ENCODE data around the gene HUWE1.
A peak's percentile ranks its signal among the peaks of the same experiment; 100 is the strongest.

The HUWE1 gene

DNA sequence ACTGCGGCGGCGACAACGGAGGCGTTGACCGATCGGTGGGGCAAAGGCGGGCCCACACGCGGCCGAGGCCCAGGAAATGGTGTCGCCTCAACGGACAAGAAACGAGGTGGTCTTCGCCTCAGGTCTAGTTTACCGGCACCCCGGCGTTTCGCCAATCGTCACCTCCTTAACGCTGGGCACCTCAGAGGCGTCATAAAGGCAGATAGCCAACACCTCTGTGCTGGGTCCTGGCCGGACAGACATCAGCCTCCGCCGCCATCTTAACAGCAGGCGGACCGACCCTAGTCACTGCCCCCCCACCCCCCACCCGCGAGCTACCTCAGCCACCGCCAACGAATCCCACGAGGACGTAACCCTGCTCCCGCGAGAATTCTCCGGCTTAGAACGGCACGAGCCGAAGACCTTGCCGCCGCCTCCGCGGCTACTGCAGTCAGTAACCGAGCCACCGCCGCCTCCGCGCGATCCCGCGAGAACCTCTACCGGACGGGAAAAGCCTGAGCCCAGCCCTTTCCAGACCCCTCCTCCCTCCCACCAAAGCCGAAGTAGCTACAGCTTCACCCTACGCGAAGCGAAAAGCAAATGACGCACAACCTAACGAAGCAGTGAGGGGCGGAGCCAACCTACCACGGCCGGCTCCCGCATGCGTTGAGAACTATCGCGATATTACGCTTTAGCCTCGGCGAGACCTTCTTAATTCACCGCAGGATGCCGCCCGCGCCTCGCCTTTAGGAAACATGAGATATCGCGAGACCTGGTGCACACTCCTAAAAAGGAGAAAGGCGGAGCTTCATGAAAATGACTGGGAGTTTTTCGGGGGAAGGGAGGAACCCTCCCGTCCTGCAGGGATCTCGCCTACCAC, 2.7 kb downstream of the HUWE1 start:
- DNase-seq: peak; percentile 90

DNA sequence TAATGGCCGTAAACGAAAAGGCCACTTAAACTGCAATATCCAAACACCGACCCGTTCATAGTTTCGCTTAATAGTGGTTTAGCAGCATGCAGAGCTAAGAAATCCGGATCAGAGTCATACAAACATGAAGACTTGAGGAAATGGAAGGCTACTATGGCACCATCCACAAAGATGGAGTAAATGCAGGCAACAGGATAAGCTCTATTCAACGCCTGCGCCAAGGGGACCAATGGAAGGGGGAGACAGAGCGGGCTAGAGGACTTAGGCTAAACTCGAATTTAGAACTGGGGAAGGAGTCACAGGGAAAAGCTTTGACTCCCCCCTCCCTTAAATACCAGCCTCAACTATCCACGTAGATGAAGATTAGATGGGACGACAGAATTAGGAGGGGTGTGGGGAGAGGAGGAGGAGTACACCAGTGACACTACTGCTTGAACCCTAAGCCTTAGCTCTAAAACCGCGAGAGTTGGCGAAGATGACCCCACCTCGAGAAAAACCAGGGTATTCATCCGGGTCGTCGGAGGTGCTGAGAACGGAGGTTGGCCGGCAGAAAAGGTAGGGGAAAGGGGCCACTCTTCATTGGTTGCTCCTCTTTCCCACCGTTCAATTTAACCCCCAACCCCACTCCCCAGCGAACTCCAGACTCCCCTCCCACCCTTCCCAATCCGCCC, 3.5 kb downstream of the HUWE1 start:
- peak; percentile 39 for DNase-seq

DNA sequence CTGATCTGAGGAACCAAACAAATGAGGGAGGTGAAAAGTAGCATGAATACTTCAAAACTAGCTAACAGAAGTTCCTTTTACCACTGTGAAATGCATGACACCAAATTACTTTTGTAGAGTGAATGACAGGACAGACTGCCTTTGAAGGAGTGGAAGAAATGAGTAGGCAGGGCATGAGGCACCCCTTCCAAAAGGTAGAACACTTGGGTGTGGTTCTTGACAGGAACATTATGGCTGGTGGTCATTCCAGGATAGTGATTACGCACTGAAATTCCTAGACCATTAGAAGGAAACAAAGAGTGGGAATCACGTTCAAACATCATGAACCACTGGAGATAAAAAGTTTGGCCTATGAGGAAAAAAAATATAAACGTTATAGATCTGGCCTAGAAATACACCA, 4.9 kb downstream of the HUWE1 start:
- DNase-seq: no peak

DNA sequence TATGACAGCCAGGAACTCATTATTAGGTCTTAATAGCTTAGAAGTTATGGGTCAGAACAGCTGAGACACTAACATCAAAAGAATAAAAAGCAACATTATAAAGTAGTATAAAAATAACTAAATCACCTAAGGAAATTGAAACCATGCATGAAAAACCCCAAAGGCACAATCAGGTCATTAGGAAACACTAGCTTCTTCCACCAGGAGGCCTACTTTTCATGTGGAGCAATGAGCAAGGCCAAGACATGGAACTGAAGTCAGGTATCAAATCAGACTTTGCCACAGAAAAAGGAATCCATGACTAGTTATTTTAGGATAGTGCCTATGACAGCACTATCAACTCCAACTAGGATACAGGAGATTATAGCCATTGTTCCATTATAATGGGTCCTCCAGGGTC, 7.9 kb downstream of the HUWE1 start:
- no peak for DNase-seq

DNA sequence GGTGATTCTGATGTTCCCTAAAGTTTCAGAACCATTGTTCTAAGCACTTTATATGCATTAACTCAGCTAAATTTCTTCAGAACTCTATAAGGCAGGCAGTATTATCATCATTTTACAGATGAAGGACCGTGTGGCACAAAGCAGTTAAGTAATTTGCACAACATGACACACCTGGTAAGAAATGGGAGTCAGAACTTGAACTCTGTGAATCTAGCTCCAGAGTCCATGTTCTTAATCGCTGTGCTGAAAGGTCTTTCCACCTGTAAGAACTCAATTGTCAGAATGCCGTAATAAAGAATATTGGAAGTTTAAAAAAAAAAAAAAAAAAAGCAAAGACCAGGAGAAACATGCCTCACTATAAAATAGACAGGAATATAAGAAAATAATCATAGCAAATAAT, 9.2 kb downstream of the HUWE1 start:
- DNase-seq: no peak

DNA sequence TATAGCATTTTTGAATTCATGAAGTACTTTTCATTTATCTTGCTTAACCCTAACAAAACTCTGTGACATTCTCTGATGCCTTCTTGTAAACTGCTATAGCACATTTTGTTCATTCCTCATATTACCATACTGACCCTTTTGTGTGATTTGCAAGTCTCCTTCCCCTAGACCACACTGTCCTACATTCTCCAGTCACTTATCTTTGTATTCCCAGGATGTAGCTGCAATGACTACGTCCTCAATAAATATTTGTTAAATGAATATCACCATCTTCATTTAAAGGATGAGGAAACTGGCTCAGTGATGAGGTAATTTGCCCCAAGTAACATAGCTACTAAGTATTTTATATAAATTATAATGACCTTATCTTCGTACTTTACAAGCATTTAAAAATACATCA, 11.9 kb downstream of the HUWE1 start:
- DNase-seq: no peak

DNA sequence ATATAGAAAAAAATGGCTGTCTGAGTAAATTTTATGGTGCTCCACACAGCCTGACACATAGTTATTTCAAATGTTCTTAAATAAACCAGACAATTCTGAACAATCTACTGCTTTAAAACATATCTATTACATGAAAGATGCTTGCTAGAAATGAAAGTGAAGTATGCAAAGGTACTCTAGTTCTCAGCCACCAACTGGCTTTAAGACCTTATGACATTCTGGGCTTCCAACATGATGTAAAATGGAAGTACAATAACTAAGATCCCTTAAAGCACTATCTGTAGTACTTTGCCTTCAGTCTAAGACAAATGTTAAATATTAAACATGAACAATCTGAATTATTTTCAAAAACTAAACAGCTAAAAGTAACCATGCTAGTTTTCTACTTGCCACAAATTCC, 17.3 kb downstream of the HUWE1 start:
- DNase-seq: no peak

DNA sequence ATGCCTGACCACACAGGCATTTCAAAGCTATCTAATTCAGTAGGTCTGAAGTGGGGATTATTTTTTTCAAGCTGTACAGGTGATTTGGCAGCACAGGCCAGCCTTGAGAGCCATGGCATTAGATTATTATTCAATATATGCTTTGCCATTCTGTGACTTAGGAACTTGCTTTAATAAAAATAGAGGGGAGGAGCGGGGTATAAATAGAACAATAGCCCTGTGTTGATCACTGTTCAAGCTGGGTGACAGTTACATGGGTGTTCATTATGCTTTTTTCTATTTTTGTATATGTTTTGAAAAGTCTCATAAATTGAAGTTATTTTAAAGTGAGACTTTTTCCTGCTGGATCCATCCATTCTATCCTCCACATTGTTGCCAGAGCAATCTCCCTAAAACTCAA, 20.3 kb downstream of the HUWE1 start:
- no peak for DNase-seq

DNA sequence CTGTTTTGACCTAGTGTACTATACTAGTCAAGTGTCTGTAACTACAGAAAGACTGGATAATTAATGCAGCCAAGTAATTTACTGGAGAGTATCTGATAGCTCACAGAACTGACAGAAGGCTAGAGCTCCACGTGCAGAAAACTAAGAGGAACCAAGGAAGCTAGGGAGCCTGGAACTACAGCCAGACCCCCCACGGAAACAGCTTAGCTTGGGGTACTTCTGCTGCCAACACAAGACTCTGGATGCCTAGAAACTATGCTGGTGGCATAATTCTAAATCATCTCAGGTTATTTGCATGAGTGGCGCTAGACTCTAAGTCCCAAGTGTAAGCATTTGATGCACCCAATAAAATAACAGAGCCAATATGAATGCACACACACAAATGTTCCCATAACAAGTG, 26.5 kb downstream of the HUWE1 start:
- DNase-seq: no peak

DNA sequence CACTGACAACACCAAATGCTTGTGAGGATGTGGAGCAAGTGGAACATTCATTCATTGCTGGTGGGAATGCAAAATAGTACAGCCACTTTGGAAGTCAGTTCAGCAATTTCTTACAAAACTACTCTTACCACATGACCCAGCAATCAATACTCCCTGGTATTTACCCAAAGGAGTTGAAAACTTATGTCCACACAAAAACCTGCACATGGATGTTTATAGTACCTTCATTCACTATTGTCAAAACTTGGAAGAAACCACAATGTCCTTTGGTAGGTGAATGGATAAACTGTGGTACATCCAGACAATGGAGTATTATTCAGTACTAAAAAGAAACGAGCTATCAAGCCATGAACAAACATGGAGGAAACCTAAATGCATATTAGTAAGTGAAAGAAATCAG, 27.5 kb downstream of the HUWE1 start:
- DNase-seq: no peak

DNA sequence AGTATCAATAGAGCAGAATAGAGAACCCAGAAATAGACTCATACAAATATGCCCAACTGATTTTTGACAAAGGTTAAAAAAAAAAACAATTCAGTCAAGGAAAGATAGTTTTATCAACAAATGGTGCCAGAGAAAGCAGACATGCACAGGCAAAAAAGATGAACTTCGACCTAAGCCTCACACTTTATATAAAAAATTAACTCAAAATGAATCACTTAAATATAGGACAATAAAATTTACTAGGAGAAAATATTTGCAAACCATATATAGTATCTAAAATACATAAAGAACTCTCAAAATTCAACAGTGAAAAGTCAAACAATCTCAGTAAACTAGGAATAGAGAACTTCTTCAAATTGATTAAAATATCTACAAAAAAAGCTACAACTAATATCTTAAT, 29.7 kb downstream of the HUWE1 start:
- no peak for DNase-seq

DNA sequence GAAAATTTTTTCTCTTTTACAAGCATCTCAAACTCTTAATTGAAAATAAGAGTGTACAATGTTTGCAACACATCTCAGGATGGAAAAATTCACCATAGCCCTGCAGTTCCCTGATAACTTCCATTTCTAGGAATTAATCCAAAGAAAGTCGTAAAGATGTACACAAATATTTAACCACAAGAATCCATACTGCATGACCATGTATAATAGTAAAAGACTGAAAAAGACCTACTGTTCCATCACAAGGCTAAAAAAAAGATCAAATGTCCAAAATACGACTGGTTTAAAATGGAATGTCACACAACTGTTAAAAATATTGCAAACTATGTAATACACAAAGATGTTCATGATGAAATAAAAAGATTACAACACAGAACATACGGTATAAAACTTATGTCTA, 32.1 kb downstream of the HUWE1 start:
- DNase-seq: no peak

DNA sequence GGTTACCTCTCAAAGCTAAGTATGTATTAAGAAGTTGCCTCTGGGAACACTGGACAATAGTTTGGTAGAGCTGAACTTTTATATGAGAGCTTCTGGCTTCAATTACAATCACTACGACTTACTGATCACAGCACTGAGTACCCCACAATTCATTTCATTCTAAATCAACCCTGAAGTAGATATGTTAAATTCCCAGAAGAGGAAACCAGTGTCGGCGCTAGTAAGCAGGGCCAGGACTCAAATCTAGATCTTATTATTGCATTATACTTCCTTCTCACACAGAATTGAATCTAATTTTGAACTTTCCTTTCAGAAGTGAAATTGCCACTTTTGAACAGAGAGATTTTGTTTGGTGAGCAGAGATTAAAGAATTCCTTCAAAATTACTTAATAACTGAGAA, 41.8 kb downstream of the HUWE1 start:
- DNase-seq: no peak

DNA sequence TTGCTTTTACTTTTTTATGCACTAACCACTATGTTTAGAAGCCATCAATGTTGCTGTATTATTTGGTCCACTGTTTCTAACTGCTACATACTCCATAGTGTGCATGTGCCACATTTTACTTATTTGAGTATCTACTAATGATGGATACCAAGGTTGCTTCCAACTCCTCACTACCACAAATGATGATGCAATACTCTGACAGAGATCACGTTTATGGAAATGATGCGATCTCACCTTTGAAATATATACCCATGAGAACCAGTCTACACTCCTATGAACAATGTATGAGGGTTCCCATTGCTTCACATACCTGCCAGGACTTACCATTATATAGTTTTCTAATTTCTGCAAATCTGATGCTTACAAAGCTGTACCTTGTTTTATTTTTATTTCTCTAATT, 44.2 kb downstream of the HUWE1 start:
- no peak for DNase-seq

DNA sequence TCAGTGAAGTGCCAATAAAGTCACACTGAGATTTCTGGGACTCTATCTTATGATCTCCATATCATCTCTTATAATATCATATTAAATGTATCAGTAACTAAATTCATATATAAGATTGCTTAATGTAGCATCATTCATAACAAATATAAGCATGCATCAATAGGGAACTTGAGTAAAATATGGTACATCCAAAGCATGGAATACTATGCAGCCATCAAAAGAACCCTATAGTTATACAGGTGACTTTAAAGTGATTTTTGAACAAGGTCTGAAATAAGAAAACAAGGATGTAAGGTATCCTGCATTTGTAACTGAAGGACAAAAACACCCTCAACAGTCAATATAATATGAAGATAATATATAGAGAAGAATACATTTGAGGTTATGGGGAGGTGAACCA, 47.3 kb downstream of the HUWE1 start:
- DNase-seq: no peak

DNA sequence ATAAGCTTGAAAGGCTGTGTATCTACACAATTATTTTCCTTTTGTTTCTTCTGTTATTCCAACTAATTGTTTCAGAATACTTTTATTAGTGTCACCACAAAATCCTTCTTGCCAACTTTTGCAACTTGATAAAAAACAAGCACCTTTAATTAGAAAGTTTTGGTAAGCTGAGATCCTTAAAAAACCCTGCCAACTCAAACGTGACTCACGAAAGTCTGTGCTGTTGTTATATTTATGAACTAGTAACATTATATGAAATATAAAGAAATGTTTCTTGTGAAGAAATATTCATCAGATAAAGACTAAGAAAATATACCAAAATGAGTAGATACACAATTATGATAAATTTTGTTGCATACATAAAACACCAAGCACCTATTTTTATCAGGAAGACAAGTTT, 49.0 kb downstream of the HUWE1 start:
- no peak for DNase-seq

DNA sequence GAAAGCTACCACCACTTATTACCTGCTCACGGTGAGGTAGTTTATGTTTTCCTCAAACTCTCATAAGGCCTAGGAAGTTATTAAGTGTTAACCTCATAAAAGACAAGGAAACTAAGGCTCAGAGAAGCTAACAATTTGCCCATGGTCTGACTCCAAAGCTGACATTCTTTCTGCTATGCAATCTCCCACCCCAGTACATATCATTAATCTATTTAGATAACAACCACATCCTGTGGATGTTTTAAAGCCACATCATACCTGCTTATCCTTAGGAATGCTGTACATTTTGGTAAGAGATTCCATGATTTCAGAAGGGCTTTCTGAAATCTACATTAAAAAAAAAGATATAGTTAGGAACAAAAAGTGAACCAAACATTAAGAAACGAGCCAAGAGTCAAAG, 55.4 kb downstream of the HUWE1 start:
- no peak for DNase-seq

DNA sequence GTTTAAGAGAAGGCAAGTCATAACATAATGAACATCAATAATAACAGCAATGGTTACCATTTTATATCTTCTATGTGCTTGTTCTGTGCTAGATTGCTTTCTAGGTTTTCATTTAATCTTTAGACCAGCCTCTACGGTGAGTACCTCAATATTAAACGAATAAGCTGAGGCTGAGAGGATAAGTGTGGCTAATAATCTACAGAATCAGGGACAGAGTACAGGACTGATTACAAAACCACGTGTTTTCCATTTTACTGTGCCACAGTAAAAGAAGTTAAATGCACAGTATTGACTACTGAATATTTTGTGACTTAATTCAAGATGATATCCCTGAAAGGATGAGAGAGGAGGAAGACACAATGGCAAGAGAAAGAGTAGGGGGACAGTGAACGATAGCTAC, 56.3 kb downstream of the HUWE1 start:
- no peak for DNase-seq

DNA sequence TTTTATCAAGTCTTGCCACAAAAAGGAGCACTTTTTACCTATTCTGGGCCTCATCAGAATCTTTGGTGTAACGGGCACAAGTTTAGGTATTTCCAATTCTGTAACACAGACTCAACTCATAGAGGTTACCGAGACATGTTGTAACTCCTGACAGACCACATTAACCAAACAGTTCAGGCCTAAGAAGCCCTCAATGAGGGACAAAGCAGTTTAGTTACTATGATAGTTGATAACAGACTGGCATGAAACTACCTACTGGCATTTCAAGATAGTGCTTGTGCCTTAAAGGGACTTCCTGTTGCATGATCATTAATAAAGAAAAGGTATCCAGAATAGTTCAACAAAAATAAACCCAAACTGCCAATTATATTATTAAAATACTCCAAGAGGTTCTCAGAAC, 64.1 kb downstream of the HUWE1 start:
- no peak for DNase-seq

DNA sequence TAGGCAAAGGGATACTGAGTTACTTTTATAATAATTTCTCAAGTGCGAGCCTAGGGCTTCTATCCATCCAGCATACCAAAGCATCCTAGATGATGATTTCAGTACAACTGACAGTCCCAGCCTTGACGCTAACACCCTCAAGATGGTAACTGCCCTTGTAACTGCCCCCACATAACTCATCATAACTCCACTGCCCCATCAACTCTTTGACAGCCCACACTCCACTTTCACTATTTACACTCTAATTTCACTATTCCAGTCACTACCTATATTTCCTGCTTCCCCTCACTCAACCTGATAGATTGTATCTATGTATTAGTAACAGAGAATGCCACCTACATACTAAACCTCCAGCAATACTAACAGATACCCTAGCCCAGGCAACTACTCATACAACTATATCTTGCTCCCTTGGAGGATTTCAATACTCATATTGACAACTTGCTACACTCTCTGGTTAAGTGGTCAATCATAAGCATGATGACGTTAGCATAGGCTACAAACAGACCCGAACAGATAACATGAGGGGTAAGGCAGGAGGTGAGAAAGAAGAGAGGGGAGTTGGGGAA, 65.0 kb downstream of the HUWE1 start:
- no peak for DNase-seq

DNA sequence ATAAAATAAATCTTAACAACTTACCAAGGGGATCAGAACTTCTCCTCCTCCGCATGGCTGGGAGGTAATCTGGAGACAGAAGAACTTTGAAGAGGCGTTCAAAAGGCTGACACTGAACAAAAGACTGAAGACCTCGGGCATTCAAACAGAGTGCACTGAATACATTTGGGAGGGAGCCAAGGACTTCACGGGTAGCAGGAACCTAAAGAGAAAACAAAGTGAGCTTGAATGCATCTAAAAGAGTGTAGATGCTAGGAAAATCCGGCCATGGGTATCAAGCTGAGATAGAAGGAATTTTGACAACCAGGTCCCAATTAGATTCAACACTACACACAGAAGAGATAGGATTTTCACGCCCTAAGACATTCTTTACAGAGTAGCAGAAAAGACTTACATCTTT, 69.6 kb downstream of the HUWE1 start:
- no peak for DNase-seq

DNA sequence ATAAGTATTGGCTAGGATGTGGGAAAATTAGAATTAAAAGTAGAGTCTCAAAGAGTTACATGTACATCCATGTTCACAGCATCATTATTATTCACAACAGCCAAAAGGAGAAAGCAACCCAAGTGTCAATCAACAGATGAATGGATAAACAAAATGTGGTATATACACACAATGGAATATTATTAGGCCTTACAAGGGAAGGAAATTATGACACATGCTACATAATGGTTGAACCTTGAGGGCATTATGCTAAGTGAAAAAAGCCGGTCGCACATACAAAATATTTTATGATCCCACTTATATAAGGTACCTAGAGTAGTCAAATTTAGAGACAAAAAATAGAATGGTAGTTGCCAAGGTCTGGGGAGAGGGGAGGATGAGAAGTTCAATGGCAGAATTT, 80.1 kb downstream of the HUWE1 start:
- no peak for DNase-seq

DNA sequence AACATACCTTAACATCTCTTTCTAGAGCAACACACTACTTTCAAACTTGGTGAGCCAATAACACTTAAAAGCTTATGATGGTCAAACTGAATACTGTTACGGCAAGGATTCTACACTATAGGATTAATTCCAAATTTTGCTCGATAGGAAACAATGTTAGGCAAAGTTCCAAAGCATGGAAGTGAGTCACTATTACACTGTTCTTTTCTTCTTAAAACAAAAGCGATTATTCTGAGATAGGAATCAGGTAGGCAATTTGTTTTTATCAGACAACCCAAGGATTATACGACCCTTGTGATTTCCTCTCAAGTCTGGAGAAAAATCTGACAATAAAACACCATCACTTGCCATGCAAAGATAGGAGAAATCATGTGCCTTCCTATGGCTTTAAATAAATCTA, 81.5 kb downstream of the HUWE1 start:
- no peak for DNase-seq

DNA sequence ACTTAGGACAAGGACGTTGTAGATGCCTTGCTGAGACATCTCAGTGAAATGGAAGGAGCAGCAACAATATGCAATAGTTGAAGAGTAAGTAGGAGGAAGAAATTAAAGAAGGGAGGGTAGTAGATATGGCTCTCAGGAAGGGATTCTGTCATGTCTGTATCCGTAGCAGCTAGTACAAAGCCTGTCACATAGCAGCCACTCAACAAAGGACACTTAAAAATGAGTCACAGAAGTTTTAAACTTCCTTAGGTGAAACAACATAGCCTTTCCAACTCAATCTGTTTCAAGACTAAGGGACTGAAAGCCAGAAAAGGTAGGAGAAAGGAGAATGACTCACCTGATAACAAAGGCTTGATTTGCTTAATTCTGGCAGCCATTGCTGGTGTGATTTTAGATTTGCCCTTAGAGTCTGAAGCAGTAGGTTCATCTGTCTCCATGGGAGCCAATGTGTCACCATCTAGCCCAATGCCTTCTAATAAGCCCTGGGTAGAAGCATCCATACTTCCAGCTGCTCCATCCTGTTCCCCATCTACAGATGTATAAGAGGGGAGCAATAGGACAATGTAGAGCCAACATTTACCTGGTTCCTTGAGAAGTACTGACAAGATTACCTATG, 86.6 kb downstream of the HUWE1 start:
- DNase-seq: no peak

Measured in right forelimb (tissue), 1 donor.